AG04449 (cell line): ENCODE results near the gene PLXNA4.

Experiments
- CTCF ChIA-PET: fragments of 350-600 bp; formaldehyde crosslinking; extraction: SDS; loops from one replicate; lab custom pipeline; 2021; ENCODE audit warnings: antibody characterized with exemption; lab: Yijun Ruan, JAX
- POLR2A ChIA-PET: fragments of 400-600, 350-600 bp; formaldehyde crosslinking; extraction: SDS; loops from one replicate; lab custom pipeline; 2020; ENCODE audit warnings: antibody characterized with exemption, inconsistent platforms; lab: Yijun Ruan, JAX
- DNase-seq: peaks from one replicate; pipeline ENCODE4 v3.0.0-alpha.2; 2010; ENCODE audit warnings: low read depth, low spot score
- H3K4me3 ChIP-seq: 2 replicates; pipeline ENCODE4 v1.5.1; 2011; ENCODE audit warnings: low read depth, mild to moderate bottlenecking, control low read depth, low read length
- CTCF ChIP-seq: IDR thresholded peaks from one replicate; pipeline ENCODE4 v1.5.1; 2011; ENCODE audit warnings: mild to moderate bottlenecking, moderate library complexity, low read length, control low read depth, inconsistent platforms; ENCODE audit not compliant: insufficient read depth; ENCODE audit errors: missing control alignments

PLXNA4 gene

GRCh38 chr7:132161533-132161915 lies 414.7 kb downstream of the PLXNA4 start:
- H3K4me3 ChIP-seq, result no peak overlapping the region
- no peak for TF ChIP-seq CTCF
- POLR2A ChIA-PET, result no interaction called here
- CTCF ChIA-PET, result no interaction called here
- DNase-seq, result no peak

DNA sequence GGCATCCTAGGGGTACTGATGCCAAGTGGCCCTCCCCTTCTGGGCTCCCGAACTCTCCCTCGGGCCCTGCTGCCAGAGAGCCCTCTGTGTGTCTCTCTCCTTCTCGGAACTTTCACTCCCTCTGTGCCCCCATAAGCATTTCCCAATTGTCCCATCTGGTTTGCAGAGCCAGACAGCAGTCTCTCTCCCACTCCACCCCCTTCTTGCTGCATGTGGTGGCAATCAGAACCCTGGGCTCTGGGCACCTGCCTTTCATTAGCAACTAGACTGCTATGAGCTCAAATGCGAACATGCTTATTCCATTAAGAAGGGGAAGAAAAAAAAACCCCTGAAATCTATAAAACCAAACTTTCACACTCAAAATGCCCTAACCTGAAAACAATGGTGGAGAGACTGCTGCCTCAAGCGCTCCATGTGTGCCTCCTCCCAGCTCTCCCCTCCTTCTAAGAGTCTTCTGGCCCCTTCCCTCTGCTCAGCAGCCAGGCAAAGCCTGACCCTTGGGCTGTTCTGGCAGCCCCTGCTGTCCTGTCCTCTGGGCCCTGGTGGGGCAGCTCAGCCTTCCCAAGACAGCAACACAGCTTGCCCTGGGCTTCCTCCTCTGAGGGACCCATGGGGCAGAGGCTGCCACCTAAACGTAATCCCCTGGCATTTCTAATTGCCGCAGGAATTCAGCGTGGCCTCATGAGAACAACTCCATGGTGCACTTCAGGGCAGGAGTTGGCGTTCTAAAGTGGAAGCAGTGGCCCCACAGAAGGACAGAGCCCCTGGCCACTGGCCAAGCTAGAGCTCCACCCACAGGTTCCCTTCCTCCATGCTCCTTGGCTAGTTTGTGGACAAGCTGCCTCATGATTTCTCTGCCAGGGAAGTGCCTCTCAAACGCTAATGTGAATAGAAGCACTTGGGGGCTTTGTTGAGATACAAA lies 415.4 kb downstream of the PLXNA4 start:
- POLR2A ChIA-PET, result no interaction called here
- TF ChIP-seq CTCF, result no peak
- DNase-seq, result no peak
- CTCF ChIA-PET, result no interaction called here
- H3K4me3 ChIP-seq, result no peak overlapping the region

DNA sequence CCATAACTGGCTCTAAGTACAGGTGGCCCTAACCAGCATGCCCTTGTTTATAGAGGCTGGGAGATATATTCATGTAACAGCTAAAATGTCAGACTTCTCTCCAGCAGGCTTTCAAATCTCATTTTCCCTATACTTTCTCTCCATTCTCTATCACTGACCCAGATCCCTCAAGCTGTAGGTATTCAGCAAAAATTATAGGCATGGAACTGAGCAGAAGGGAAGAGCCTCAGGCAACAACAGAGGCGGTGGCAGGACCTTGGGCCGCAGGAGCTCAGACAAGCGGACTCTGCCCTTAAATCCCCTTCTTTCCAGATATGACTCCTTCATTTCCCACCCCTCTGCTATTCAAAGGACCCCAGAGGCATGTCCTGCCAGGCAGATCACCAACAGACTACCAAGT lies 417.4 kb downstream of the PLXNA4 start:
- no peak overlapping the region for H3K4me3 ChIP-seq
- CTCF ChIA-PET, result interaction anchor here (1.1 to 1.6 kb wide), 2 partner anchors 300 to 470 kb away, joined by 3 to 6 read pairs; no protein-coding TSS in a partner anchor
- POLR2A ChIA-PET, result no interaction called here
- no peak for DNase-seq
- no peak for TF ChIP-seq CTCF

DNA sequence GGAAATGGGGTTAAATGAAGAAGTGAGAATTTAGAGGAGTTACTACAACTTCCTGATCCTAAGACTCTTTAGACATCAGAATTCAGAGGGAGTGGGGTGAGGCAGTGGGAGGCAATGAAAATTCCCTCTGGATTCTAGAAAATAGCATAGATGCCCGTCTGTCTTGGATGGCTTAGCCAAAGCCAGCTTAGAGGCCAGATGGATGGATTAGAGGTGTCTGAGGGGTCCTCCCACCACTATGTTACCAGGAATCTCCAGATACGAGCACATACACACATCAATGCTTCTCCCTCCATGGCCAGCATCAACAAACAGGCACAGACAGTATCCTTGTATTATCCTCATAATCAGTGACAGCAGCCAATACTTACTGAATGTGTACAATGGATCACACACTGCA lies 418.1 kb downstream of the PLXNA4 start:
- TF ChIP-seq CTCF, result no peak
- ChIA-PET POLR2A (no interaction called here), CTCF (interaction anchor here (1.1 to 1.6 kb wide), 2 partner anchors 299 to 469 kb away, joined by 3 to 6 read pairs; no protein-coding TSS in a partner anchor)
- no peak overlapping the region for H3K4me3 ChIP-seq
- no peak for DNase-seq

GRCh38 chr7:132155715-132156114 lies 420.6 kb downstream of the PLXNA4 start:
- POLR2A ChIA-PET, result no interaction called here
- H3K4me3 ChIP-seq, result no peak overlapping the region
- TF ChIP-seq CTCF, result no peak
- DNase-seq, result no peak
- CTCF ChIA-PET, result no interaction called here

GRCh38 chr7:132154695-132155471 lies 421.4 kb downstream of the PLXNA4 start:
- ChIA-PET CTCF (interaction anchor here (0.8 kb wide), 1 partner anchor 293 kb away, joined by 3 read pairs; no protein-coding TSS in a partner anchor), POLR2A (no interaction called here)
- no peak for TF ChIP-seq CTCF
- no peak for DNase-seq
- no peak overlapping the region for H3K4me3 ChIP-seq
